Prostate gland (tissue), 2 donors: ENCODE data around the gene CPXM2.

Source experiments
- CTCF ChIP-seq, 4 experiments: fragments of 200-600 bp in 2 of 4; fragments of 450-650 bp in 2 of 4; sonication (generic) in 2 of 4; IDR thresholded peaks; 1 replicate in 3 of 4; 2 replicates in 1 of 4; pipeline ENCODE4 v1.5.1; 2016 to 2019; ENCODE audit warnings: antibody characterized with exemption in 4 of 4, mild to moderate bottlenecking in 2 of 4, moderate library complexity in 2 of 4
- POLR2A ChIP-seq: fragments of 450-650 bp; IDR thresholded peaks from one replicate; pipeline ENCODE4 v1.6.1; 2016; ENCODE audit warnings: antibody characterized with exemption, mild to moderate bottlenecking
- POLR2AphosphoS5 ChIP-seq: sonication (generic); formaldehyde crosslinking; IDR thresholded peaks from one replicate; pipeline ENCODE4 v1.6.1; 2017; ENCODE audit warnings: antibody characterized with exemption

GRCh38 chr10:123746520-123746919 lies 145.1 kb downstream of the CPXM2 start:
- no peak for TF ChIP-seq CTCF (IDR thresholded peaks at IDR 0.05)
- no peak for TF ChIP-seq POLR2A
- no peak for TF ChIP-seq POLR2AphosphoS5
